Effector CD8-positive, alpha-beta T cell (primary cell): Measurements from ENCODE around the gene KAZN.

Experiments used
- DNase-seq: peaks from one replicate; lab custom pipeline; 2025; lab: John Stamatoyannopoulos, UW

The KAZN gene

GRCh38 chr1:15007842-15008241 is 409.4 kb downstream of the KAZN start:
- no peak for DNase-seq

GRCh38 chr1:15008783-15009729 is 410.6 kb downstream of the KAZN start:
- DNase-seq, result no peak

- no peak for DNase-seq
Measured at GRCh38 chr1:15011160-15011559, 412.7 kb downstream of the KAZN start.

- no peak for DNase-seq
Measured at GRCh38 chr1:15011661-15012060, 413.2 kb downstream of the KAZN start.

GRCh38 chr1:15012822-15013221 is 414.3 kb downstream of the KAZN start:
- DNase-seq, result no peak

GRCh38 chr1:15013767-15014166 is 415.3 kb downstream of the KAZN start:
- no peak for DNase-seq

GRCh38 chr1:15014516-15014915 is 416.0 kb downstream of the KAZN start:
- no peak for DNase-seq

- DNase-seq, result no peak
Measured at GRCh38 chr1:15016001-15016400, 417.5 kb downstream of the KAZN start.

- no peak for DNase-seq
Measured at GRCh38 chr1:15016526-15016925, 418.0 kb downstream of the KAZN start.

- DNase-seq, result no peak
Measured at GRCh38 chr1:15017120-15017519, 418.6 kb downstream of the KAZN start.

- DNase-seq, result no peak
Measured at GRCh38 chr1:15018767-15019166, 420.3 kb downstream of the KAZN start.

- no peak for DNase-seq
Measured at GRCh38 chr1:15020943-15021745, 422.7 kb downstream of the KAZN start.

GRCh38 chr1:15022048-15022447 is 423.6 kb downstream of the KAZN start:
- no peak for DNase-seq

GRCh38 chr1:15023205-15023604 is 424.7 kb downstream of the KAZN start:
- no peak for DNase-seq

- DNase-seq, result no peak
Measured at GRCh38 chr1:15023976-15024375, 425.5 kb downstream of the KAZN start.

GRCh38 chr1:15026117-15026489 is 427.6 kb downstream of the KAZN start:
- DNase-seq, result no peak

- DNase-seq, result no peak
Measured at GRCh38 chr1:15027515-15027986, 429.1 kb downstream of the KAZN start.

- DNase-seq, result no peak
Measured at GRCh38 chr1:15028102-15028501, 429.6 kb downstream of the KAZN start.

GRCh38 chr1:15028616-15029015 is 430.1 kb downstream of the KAZN start:
- DNase-seq, result no peak

GRCh38 chr1:15029036-15029435 is 430.6 kb downstream of the KAZN start:
- DNase-seq, result no peak

GRCh38 chr1:15029786-15030185 is 431.3 kb downstream of the KAZN start:
- DNase-seq, result no peak

- no peak for DNase-seq
Measured at GRCh38 chr1:15031251-15031933, 432.9 kb downstream of the KAZN start.
